ENCODE results near the gene HS3ST5. TPM values are rescaled to one million over a fixed set of nuclear protein-coding genes. Genes with fewer than 3 reads are reported as not detected.
"Not testable (repeated sequence)": the region's sequence is repeated elsewhere in the genome, so short reads cannot be mapped to it uniquely, and the experiment has no call there.

Gene HS3ST5
- polyA plus RNA-seq, 1 donor: 2.4 TPM

- 100% methylated on average over 3 of the region's 3 CpGs for WGBS (ENCODE audit: insufficient coverage, low lambda C conversion rate)
- no peaks in the 10 kb centered on the region for H3K4me1 ChIP-seq (ENCODE audit: control insufficient read depth, insufficient read depth, low read length)
- no peaks in the 10 kb centered on the region for H3K9me3 ChIP-seq (ENCODE audit: control insufficient read depth, low read depth, low read length)
- no peaks in the 10 kb centered on the region for H3K36me3 ChIP-seq (ENCODE audit: control insufficient read depth, insufficient read depth, low read length)
- DNase-seq: no peak
- no peak overlapping the region for H3K4me3 ChIP-seq (ENCODE audit: low read length)
- H3K27ac ChIP-seq (ENCODE audit: low read length): no peak overlapping the region
- no peaks in the 10 kb centered on the region for H3K27me3 ChIP-seq (ENCODE audit: control insufficient read depth, insufficient read depth, low read length)
Observed at GRCh38 chr6:114081730-114082129, 261.1 kb downstream of the HS3ST5 start.

GRCh38 chr6:114080891-114081510, 261.8 kb downstream of the HS3ST5 start:
- H3K4me1 ChIP-seq (ENCODE audit: control insufficient read depth, insufficient read depth, low read length): no peaks in the 10 kb centered on the region
- no peaks in the 10 kb centered on the region for H3K27me3 ChIP-seq (ENCODE audit: control insufficient read depth, insufficient read depth, low read length)
- H3K27ac ChIP-seq (ENCODE audit: low read length): no peak overlapping the region
- H3K36me3 ChIP-seq (ENCODE audit: control insufficient read depth, insufficient read depth, low read length): no peaks in the 10 kb centered on the region
- H3K9me3 ChIP-seq (ENCODE audit: control insufficient read depth, low read depth, low read length): no peaks in the 10 kb centered on the region
- H3K4me3 ChIP-seq (ENCODE audit: low read length): no peak overlapping the region
- no peak for DNase-seq
- WGBS (ENCODE audit: insufficient coverage, low lambda C conversion rate): 100% methylated on average over 2 of the region's 3 CpGs

- H3K4me3 ChIP-seq (ENCODE audit: low read length); H3K4me1 ChIP-seq (ENCODE audit: control insufficient read depth, insufficient read depth, low read length); H3K27ac ChIP-seq (ENCODE audit: low read length); H3K36me3 ChIP-seq (ENCODE audit: control insufficient read depth, insufficient read depth, low read length); H3K27me3 ChIP-seq (ENCODE audit: control insufficient read depth, insufficient read depth, low read length); H3K9me3 ChIP-seq (ENCODE audit: control insufficient read depth, low read depth, low read length); DNase-seq: not testable (repeated sequence)
- WGBS (ENCODE audit: insufficient coverage, low lambda C conversion rate): 100% methylated on average over 1 of the region's 1 CpG
Observed at GRCh38 chr6:114080410-114080809, 262.4 kb downstream of the HS3ST5 start.

GRCh38 chr6:114075777-114076176, 267.0 kb downstream of the HS3ST5 start:
- DNase-seq: no peak
- WGBS (ENCODE audit: insufficient coverage, low lambda C conversion rate): no CpG with 5 or more reads among the region's 3 CpGs
- H3K27me3 ChIP-seq (ENCODE audit: control insufficient read depth, insufficient read depth, low read length): no peaks in the 10 kb centered on the region
- no peaks in the 10 kb centered on the region for H3K36me3 ChIP-seq (ENCODE audit: control insufficient read depth, insufficient read depth, low read length)
- no peak overlapping the region for H3K4me3 ChIP-seq (ENCODE audit: low read length)
- H3K9me3 ChIP-seq (ENCODE audit: control insufficient read depth, low read depth, low read length): no peaks in the 10 kb centered on the region
- no peak overlapping the region for H3K27ac ChIP-seq (ENCODE audit: low read length)
- no peaks in the 10 kb centered on the region for H3K4me1 ChIP-seq (ENCODE audit: control insufficient read depth, insufficient read depth, low read length)

DNA sequence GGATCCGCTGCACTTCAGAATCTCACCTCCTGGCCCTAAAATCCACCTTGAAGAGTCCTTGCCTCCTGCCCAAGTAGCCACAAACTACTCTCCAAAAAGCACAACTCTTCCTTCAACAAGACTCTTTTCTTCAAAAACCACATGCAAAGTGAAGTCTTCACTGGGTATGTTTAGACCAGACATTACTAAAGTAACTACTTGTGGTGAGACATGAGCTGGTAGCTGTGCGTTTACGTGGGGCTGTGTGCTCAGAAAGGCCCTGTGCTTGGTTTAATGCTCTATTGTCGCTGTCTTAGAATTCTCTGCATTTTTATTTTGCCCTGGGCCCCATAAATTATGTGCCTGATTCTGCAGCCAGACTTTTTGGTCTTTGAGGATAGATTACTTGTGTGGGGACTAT, 267.5 kb downstream of the HS3ST5 start:
- no peak for DNase-seq
- H3K9me3 ChIP-seq (ENCODE audit: control insufficient read depth, low read depth, low read length): no peaks in the 10 kb centered on the region
- WGBS (ENCODE audit: insufficient coverage, low lambda C conversion rate): no CpG with 5 or more reads among the region's 4 CpGs
- no peaks in the 10 kb centered on the region for H3K36me3 ChIP-seq (ENCODE audit: control insufficient read depth, insufficient read depth, low read length)
- no peaks in the 10 kb centered on the region for H3K4me1 ChIP-seq (ENCODE audit: control insufficient read depth, insufficient read depth, low read length)
- H3K27ac ChIP-seq (ENCODE audit: low read length): no peak overlapping the region
- no peak overlapping the region for H3K4me3 ChIP-seq (ENCODE audit: low read length)
- H3K27me3 ChIP-seq (ENCODE audit: control insufficient read depth, insufficient read depth, low read length): no peaks in the 10 kb centered on the region

GRCh38 chr6:114068771-114069170, 274.1 kb downstream of the HS3ST5 start:
- Histone ChIP-seq H3K36me3 (ENCODE audit: control insufficient read depth, insufficient read depth, low read length) (no peaks in the 10 kb centered on the region), H3K4me3 (ENCODE audit: low read length) (no peak overlapping the region), H3K27ac (ENCODE audit: low read length) (no peak overlapping the region), H3K9me3 (ENCODE audit: control insufficient read depth, low read depth, low read length) (no peaks in the 10 kb centered on the region), H3K4me1 (ENCODE audit: control insufficient read depth, insufficient read depth, low read length) (no peaks in the 10 kb centered on the region), H3K27me3 (ENCODE audit: control insufficient read depth, insufficient read depth, low read length) (no peaks in the 10 kb centered on the region)
- DNase-seq: no peak
- WGBS (ENCODE audit: insufficient coverage, low lambda C conversion rate): 81% methylated on average over 2 of the region's 3 CpGs

- Histone ChIP-seq H3K36me3 (ENCODE audit: control insufficient read depth, insufficient read depth, low read length) (no peaks in the 10 kb centered on the region), H3K9me3 (ENCODE audit: control insufficient read depth, low read depth, low read length) (no peaks in the 10 kb centered on the region), H3K27ac (ENCODE audit: low read length) (no peak overlapping the region), H3K27me3 (ENCODE audit: control insufficient read depth, insufficient read depth, low read length) (no peaks in the 10 kb centered on the region), H3K4me1 (ENCODE audit: control insufficient read depth, insufficient read depth, low read length) (no peaks in the 10 kb centered on the region), H3K4me3 (ENCODE audit: low read length) (no peak overlapping the region)
- DNase-seq: no peak
- no CpG with 5 or more reads among the region's 2 CpGs for whole genome bisulfite sequencing (ENCODE audit: insufficient coverage, low lambda C conversion rate)
Observed at GRCh38 chr6:114068116-114068515, 274.7 kb downstream of the HS3ST5 start.

DNA sequence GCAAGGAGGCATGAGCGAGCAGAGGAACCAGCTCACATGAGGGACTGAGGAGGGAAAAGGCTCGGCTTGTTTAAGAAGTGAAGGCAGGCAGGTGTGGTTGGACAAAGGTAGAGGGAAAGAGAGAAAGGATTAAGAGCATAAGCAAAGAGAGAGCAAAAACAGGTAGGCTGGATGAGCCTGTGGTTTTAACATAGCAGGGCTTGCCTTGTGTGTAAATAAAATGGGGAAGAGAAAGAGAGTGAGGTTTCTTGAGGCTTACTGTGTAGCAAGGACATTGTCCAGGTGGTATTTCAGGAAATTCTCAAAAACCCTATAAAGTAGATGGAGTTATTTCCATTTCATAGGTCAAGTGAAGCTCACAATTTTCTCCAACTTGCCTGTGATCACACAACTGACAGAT, 278.0 kb downstream of the HS3ST5 start:
- WGBS (ENCODE audit: insufficient coverage, low lambda C conversion rate): 95% methylated on average over 2 of the region's 2 CpGs
- Histone ChIP-seq H3K9me3 (ENCODE audit: control insufficient read depth, low read depth, low read length) (no peaks in the 10 kb centered on the region), H3K36me3 (ENCODE audit: control insufficient read depth, insufficient read depth, low read length) (no peaks in the 10 kb centered on the region), H3K4me1 (ENCODE audit: control insufficient read depth, insufficient read depth, low read length) (no peaks in the 10 kb centered on the region), H3K27me3 (ENCODE audit: control insufficient read depth, insufficient read depth, low read length) (no peaks in the 10 kb centered on the region), H3K27ac (ENCODE audit: low read length) (no peak overlapping the region), H3K4me3 (ENCODE audit: low read length) (no peak overlapping the region)
- DNase-seq: no peak

DNA sequence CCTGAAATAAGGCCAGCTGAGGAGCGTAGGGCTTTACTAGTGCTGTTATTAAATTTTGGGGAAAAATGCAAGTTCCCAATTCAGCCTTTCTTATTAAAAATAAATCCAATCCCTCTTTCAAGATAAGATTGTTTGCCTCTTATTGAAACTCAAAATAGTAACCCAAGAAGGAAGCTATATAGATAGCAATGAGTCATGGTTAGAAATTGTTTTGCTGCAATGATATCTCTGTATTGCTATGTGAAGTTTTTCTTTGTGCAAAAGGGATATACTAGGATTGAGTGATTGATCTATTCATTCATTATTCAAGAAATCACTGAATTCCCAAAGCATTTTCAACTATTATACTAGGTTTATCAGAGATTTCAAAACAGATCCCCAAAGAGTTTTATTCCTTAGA, 278.9 kb downstream of the HS3ST5 start:
- no peaks in the 10 kb centered on the region for H3K4me1 ChIP-seq (ENCODE audit: control insufficient read depth, insufficient read depth, low read length)
- H3K27me3 ChIP-seq (ENCODE audit: control insufficient read depth, insufficient read depth, low read length): no peaks in the 10 kb centered on the region
- H3K27ac ChIP-seq (ENCODE audit: low read length): no peak overlapping the region
- no peak for DNase-seq
- no peaks in the 10 kb centered on the region for H3K36me3 ChIP-seq (ENCODE audit: control insufficient read depth, insufficient read depth, low read length)
- H3K4me3 ChIP-seq (ENCODE audit: low read length): no peak overlapping the region
- WGBS (ENCODE audit: insufficient coverage, low lambda C conversion rate): no CpG with 5 or more reads among the region's 1 CpG
- no peaks in the 10 kb centered on the region for H3K9me3 ChIP-seq (ENCODE audit: control insufficient read depth, low read depth, low read length)

- 20% methylated on average over 1 of the region's 5 CpGs for WGBS (ENCODE audit: insufficient coverage, low lambda C conversion rate)
- no peak overlapping the region for H3K27ac ChIP-seq (ENCODE audit: low read length)
- H3K4me1 ChIP-seq (ENCODE audit: control insufficient read depth, insufficient read depth, low read length): no peaks in the 10 kb centered on the region
- no peaks in the 10 kb centered on the region for H3K9me3 ChIP-seq (ENCODE audit: control insufficient read depth, low read depth, low read length)
- no peaks in the 10 kb centered on the region for H3K36me3 ChIP-seq (ENCODE audit: control insufficient read depth, insufficient read depth, low read length)
- no peak for DNase-seq
- H3K4me3 ChIP-seq (ENCODE audit: low read length): no peak overlapping the region
- H3K27me3 ChIP-seq (ENCODE audit: control insufficient read depth, insufficient read depth, low read length): no peaks in the 10 kb centered on the region
Observed at GRCh38 chr6:114062199-114062598, 280.6 kb downstream of the HS3ST5 start.

DNA sequence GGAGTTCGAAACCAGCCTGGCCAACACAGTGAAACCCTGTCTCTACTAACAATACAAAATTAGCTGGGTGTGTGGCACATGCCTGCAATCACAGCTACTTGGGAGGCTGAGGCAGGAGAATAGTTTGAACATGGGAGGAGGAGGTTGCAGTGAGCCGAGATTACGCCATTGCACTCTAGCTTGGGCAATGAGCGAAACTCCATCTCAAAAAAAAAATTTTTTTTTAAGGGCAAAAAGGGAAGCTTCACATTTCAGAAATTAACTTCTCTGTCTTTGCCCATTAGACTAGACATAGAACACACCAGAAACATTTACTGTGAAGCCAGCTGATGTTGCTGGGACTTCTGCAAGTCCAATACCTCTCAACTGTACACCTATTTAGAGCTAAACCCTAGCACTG, 281.1 kb downstream of the HS3ST5 start:
- no peaks in the 10 kb centered on the region for H3K4me1 ChIP-seq (ENCODE audit: control insufficient read depth, insufficient read depth, low read length)
- no peak overlapping the region for H3K27ac ChIP-seq (ENCODE audit: low read length)
- H3K27me3 ChIP-seq (ENCODE audit: control insufficient read depth, insufficient read depth, low read length): no peaks in the 10 kb centered on the region
- no peaks in the 10 kb centered on the region for H3K36me3 ChIP-seq (ENCODE audit: control insufficient read depth, insufficient read depth, low read length)
- no peak overlapping the region for H3K4me3 ChIP-seq (ENCODE audit: low read length)
- DNase-seq: no peak
- no peaks in the 10 kb centered on the region for H3K9me3 ChIP-seq (ENCODE audit: control insufficient read depth, low read depth, low read length)
- WGBS (ENCODE audit: insufficient coverage, low lambda C conversion rate): 100% methylated on average over 3 of the region's 4 CpGs

Data from large intestine (tissue), 3 donors.